T-helper 1 cell (primary cell): ENCODE data around the gene MRAS.
"Not testable (repeated sequence)": the region's sequence is repeated elsewhere in the genome, so short reads cannot be mapped to it uniquely, and the experiment has no call there.

Experiments
- DNase-seq, 5 donors: peaks; one replicate each; pipeline ENCODE4 v3.0.0-alpha.2; 2012 to 2020

Gene MRAS

DNA sequence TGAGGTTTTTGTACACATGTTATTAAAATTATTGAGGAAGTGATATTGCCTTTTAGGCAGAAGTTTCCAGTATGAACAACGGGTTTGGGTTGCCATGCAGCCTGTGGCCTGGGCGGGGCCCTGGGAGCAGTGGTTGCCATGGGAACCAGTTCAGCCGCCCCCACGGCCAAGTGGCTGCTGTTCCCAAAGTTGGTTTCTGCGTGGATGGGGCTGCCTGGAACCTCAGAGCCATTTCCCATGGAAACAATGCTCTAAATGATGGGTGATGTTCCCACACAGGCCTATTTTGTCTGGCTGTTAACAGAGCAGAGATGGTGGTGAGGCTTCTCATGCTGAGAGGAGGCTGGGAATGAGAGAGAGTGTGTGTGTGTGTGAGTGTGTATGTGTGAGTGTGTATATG is 19.5 kb downstream of the MRAS start:
- no peak for DNase-seq

- DNase-seq = no peak
Measured at GRCh38 chr3:138369151-138369900, 20.9 kb downstream of the MRAS start.

GRCh38 chr3:138370321-138370720 is 21.9 kb downstream of the MRAS start:
- no peak for DNase-seq

- DNase-seq = no peak
Measured at GRCh38 chr3:138371070-138371965, 22.9 kb downstream of the MRAS start.

GRCh38 chr3:138373087-138373735 is 24.8 kb downstream of the MRAS start:
- no peak for DNase-seq

- DNase-seq = no peak
Measured at GRCh38 chr3:138373736-138374094, 25.3 kb downstream of the MRAS start.

GRCh38 chr3:138374573-138375134 is 26.3 kb downstream of the MRAS start:
- DNase-seq = no peak

DNA sequence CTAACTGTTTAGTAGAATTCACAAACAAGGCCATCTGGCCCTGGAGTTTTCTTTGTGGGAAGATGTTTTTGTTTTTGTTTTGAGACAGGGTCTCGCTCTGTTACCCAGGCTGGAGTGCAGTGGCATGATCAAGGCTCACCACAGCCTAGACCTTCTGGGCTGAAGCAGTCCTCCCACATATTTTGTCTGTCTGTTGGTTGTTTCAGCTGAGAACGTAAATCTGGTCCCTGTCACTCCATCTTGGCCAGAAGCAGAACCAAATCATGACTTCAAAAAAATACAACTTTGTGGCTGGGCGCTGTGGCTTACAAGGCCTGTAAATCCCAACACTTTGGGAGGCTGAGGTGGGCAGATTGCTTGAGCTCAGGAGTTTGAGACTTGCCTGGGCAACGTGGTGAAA is 27.1 kb downstream of the MRAS start:
- no peak for DNase-seq

- DNase-seq = no peak
Measured at GRCh38 chr3:138376663-138377062, 28.3 kb downstream of the MRAS start.

DNA sequence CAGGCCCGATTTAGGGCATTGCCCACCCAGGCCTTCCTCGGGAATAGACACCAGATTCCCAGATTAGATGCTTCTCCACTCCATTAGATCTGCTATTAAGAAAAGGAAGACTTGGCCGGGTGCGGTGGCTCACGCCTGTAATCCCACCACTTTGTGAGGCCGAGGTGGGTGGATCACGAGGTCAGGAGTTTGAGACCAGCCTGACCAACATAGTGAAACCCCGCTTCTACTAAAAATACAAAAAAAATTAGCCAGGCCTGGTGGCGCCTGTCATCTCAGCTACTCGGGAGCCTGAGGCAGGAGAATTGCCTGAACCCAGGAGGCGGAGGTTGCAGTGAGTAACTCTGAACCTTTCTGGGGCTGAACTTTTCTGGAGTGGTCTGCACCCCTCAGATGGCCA is 28.8 kb downstream of the MRAS start:
- DNase-seq = not testable (repeated sequence)

DNA sequence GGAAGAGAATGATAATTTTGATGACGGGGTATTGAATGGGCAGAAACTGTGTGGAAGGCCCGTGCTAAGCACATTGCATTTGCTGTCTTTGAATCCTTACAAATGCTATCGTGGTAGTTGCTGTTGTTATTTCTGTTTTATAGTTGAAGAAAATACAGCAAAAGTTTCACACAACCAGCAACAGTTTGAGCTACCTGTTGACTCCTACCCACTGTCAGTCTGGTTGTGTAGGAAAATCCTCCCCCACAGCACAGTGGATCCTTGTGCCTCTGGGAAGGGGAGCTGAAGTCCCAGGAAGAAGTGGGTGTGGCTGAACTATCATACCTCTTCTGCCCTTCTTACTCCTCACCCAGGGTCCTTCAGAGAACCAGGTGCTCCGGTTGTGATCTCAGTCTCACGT is 29.4 kb downstream of the MRAS start:
- DNase-seq = no peak

GRCh38 chr3:138378331-138378730 is 30.0 kb downstream of the MRAS start:
- DNase-seq = no peak

DNA sequence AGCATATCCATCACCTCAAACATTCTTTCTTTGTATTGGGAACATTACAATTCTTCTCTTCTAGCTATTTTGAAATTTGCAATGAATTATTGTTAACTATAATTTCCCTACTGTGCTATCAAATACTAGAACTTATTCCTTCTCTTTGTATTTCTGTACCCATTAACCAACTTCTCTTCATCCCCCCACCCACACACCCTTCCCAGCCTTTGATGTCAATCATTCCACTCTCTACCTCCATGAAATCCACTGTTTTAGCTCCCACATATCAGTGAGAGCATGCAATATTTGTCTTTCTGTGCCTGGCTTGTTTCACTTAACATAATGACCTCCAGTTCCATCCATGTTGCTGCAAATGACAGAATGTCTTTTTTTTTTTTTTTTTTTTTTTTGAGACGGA is 30.6 kb downstream of the MRAS start:
- no peak for DNase-seq

GRCh38 chr3:138381413-138381901 is 33.1 kb downstream of the MRAS start:
- no peak for DNase-seq

- no peak for DNase-seq
Measured at GRCh38 chr3:138381950-138382715, 33.8 kb downstream of the MRAS start.

DNA sequence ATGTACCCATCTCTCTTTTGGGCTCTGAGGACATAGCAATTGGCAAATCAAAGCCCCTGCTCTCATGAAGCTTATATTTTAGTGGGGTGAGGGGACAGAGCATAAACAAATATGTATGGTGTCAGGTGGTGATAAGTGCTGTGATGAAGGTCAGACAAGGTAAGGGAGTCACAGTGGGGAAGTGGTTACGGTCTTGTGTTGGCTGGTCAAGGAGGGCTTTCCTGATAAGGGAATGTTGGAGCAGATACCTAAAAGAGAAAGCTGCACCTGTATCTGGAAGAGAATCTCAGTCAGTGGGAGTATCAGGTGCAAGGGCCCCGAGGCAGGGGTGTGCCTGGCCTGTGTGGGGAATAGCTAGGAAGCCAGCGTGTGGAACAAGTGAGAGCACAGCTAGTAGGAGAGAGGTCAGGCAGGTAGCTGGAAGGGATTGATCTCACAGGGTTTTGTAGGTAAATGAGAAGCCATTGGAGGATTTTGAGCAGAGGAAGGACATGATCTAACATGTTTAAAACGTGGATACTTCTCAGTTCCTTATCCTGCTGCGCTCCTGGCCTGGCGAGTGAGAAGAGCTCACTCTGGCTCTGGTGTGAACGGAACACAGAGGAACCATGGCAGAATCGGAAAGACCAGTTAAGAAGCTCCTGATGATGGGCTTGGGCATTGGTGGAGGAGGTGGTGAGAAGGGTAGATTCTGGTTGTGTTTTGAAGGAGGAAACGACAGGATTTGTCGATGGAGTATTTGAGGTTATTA is 35.5 kb downstream of the MRAS start:
- no peak for DNase-seq

- DNase-seq = no peak
Measured at GRCh38 chr3:138384531-138384930, 36.2 kb downstream of the MRAS start.

- no peak for DNase-seq
Measured at GRCh38 chr3:138384976-138385375, 36.6 kb downstream of the MRAS start.

DNA sequence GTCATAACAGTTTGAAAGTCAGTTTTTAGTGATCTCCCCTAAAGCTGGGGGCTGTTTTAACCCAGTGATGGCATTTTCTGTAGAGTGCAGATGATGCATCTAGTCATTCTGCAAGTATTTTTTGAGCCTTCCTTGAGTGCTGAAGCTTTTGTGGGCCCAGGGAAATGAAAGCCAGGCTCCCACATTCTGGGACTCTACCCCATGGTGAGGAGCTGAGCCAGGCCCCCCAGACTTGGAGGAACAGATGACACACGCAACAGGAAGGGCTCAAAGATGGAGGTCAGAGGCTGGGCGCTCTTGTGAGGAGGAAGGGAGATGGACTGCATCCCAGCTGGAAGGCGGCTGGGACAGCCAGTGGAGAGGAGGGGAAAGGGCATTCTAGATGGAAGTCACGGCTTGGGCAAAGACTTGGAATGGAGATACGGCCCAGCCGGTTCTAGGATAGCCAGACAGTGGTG is 40.8 kb downstream of the MRAS start:
- no peak for DNase-seq

GRCh38 chr3:138389841-138390581 is 41.6 kb downstream of the MRAS start:
- DNase-seq = no peak

DNA sequence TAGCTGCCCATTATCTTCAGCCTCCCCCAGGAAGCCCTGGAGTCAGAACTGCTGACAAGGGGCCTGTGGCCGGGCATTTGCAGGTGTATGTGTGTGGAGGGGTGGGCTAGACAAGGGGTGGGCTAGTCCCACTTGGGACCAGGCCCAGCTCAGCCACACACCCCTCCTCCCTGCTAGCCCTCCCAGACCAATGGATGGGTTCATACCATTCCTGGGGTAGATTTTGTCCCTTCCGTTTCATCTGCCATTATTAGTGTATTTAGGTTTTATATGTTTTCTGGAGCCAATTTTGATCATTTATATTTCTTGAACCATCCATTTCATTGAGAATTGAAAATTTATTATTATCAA is 42.2 kb downstream of the MRAS start:
- no peak for DNase-seq
